Neural progenitor cell (in vitro differentiated cells): ENCODE measurements around the gene CTDP1.

Experiments
- EZH2 ChIP-seq: fragments of 200-600 bp; sonication (generic); IDR thresholded peaks from 2 replicates; pipeline ENCODE4 v1.6.1; 2017; ENCODE audit warnings: antibody characterized with exemption, mild to moderate bottlenecking, moderate library complexity
- EZH2phosphoT487 ChIP-seq: fragments of 200-600 bp; sonication (generic); IDR thresholded peaks from 2 replicates; pipeline ENCODE4 v1.6.1; 2017; ENCODE audit warnings: antibody characterized with exemption
- TF ChIP-seq, protein P1 (sequence below): fragments of 200-600 bp; sonication (generic); IDR thresholded peaks from 2 replicates; pipeline ENCODE4 v1.5.1; 2017; ENCODE audit warnings: antibody characterized with exemption, mild to moderate bottlenecking

DNA sequence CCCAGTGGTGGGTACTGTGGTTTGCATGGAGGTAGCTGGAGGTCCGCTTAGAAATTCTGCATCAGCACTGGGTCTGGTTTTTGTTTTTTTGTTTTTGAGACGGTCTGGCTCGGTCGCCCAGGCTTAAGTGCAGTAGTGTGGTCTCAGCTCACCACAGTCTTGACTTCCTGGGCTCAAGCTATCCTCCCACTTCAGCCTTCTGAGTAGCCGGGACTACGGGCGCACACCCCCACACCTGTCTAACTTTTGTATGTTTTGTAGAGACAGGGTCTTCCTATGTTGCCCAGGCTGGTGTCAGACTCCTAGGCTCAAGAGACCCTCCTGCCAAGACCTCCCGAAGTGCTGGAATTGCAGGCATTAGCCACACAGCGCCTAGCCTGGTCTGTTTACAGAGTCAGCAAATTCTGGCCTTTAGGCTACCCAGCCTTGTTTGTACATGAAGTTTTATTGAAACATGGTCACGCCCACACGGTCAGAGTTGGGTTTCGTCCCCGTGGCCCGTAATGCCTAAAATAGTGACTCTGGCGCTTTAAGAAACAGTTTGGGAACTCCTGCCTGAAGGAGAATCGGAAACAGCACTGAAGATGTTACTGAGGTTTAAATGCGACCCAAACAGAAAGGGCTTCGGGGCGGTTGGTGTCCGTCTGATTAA is 32.7 kb downstream of the CTDP1 start:
- TF ChIP-seq EZH2phosphoT487 (no peak), EZH2 (no peak)
- TF ChIP-seq, protein P1, sequence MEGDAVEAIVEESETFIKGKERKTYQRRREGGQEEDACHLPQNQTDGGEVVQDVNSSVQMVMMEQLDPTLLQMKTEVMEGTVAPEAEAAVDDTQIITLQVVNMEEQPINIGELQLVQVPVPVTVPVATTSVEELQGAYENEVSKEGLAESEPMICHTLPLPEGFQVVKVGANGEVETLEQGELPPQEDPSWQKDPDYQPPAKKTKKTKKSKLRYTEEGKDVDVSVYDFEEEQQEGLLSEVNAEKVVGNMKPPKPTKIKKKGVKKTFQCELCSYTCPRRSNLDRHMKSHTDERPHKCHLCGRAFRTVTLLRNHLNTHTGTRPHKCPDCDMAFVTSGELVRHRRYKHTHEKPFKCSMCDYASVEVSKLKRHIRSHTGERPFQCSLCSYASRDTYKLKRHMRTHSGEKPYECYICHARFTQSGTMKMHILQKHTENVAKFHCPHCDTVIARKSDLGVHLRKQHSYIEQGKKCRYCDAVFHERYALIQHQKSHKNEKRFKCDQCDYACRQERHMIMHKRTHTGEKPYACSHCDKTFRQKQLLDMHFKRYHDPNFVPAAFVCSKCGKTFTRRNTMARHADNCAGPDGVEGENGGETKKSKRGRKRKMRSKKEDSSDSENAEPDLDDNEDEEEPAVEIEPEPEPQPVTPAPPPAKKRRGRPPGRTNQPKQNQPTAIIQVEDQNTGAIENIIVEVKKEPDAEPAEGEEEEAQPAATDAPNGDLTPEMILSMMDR = no peak
